ENCODE data around the gene EPB41L3.

The EPB41L3 gene

DNA sequence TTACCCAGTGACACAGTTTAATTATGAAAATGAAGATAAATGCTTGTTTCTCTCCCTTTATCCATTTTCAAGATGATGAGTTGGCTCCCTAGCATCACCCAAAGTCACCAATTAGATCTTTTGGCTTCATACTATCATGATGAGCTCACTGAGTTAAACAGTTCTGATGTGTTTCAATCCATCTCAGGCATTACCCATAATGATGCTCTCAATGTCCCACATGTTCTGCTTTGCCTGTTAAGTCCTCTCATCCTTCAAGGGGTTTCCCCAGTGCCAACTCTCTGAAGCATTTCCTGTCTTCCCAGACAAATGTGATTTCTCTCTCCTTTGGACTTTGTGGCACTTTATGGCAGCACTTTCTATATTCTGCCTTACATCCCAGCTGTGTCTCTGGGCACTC is 92.6 kb downstream of the EPB41L3 start:
- H3K36me3 ChIP-seq (ENCODE audit: control insufficient read depth in 1 of 2, insufficient read depth in 2 of 2, low read length in 2 of 2) = no peaks in the 10 kb centered on the region
- no peak overlapping the region for H3K27ac ChIP-seq (ENCODE audit: low read length)
- H3K9me3 ChIP-seq (ENCODE audit: control insufficient read depth in 1 of 2, low read length in 2 of 2) = no peaks in the 10 kb centered on the region
- H3K4me1 ChIP-seq (ENCODE audit: control insufficient read depth in 1 of 2, insufficient read depth in 2 of 2, low read length in 2 of 2) = peaks cover 0 to 9% of the 10 kb centered on the region in 2 donors
- H3K27me3 ChIP-seq (ENCODE audit: low read depth, low read length) = no peaks in the 10 kb centered on the region
- H3K4me3 ChIP-seq (ENCODE audit: low read depth in 1 of 2, low read length in 2 of 2) = no peak overlapping the region

DNA sequence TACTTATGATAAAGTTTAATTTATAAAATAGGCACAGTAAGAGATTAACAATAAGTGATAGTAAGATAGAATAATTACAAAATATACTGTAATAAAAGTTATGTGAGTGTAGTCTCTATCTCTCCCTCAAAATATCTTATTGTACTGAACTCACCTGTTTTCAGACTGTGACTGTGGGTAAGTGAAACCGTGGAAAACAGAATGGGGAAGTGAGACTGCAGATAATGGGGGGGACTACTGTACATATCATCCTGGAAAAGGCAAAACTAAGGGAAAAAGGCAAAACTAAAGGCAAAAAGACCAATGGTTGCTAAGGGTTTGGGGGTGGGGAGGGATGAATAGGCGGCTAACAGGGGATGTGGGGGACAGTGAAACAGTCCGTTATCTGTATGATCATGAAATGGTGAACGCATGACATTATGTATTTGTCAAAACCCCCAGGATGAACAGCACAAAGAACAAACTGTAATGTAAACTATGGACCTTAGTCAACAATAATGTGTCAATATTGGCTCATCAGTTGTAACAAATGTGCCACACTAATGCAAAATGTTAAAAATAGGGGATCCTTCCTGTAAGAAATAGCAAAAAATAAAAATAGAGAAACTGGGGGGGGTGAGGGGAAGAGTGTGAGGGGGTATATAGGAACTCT is 93.8 kb downstream of the EPB41L3 start:
- Histone ChIP-seq H3K4me3 (ENCODE audit: low read depth in 1 of 2, low read length in 2 of 2) (no peak overlapping the region), H3K36me3 (ENCODE audit: control insufficient read depth in 1 of 2, insufficient read depth in 2 of 2, low read length in 2 of 2) (no peaks in the 10 kb centered on the region), H3K4me1 (ENCODE audit: control insufficient read depth in 1 of 2, insufficient read depth in 2 of 2, low read length in 2 of 2) (peaks cover 0 to 9% of the 10 kb centered on the region in 2 donors), H3K27ac (ENCODE audit: low read length) (no peak overlapping the region), H3K27me3 (ENCODE audit: low read depth, low read length) (no peaks in the 10 kb centered on the region), H3K9me3 (ENCODE audit: control insufficient read depth in 1 of 2, low read length in 2 of 2) (no peaks in the 10 kb centered on the region)

- Histone ChIP-seq H3K27ac (ENCODE audit: low read length) (no peak overlapping the region), H3K27me3 (ENCODE audit: low read depth, low read length) (no peaks in the 10 kb centered on the region), H3K4me1 (ENCODE audit: control insufficient read depth in 1 of 2, insufficient read depth in 2 of 2, low read length in 2 of 2) (no peaks in the 10 kb centered on the region), H3K36me3 (ENCODE audit: control insufficient read depth in 1 of 2, insufficient read depth in 2 of 2, low read length in 2 of 2) (no peaks in the 10 kb centered on the region), H3K9me3 (ENCODE audit: control insufficient read depth in 1 of 2, low read length in 2 of 2) (no peaks in the 10 kb centered on the region), H3K4me3 (ENCODE audit: low read depth in 1 of 2, low read length in 2 of 2) (no peak overlapping the region)
These were observed 96.4 kb downstream of the EPB41L3 start for GRCh38 chr18:5447442-5447841.

GRCh38 chr18:5444847-5445246 is 99.0 kb downstream of the EPB41L3 start:
- no peaks in the 10 kb centered on the region for H3K27me3 ChIP-seq (ENCODE audit: low read depth, low read length)

GRCh38 chr18:5444269-5444668 is 99.5 kb downstream of the EPB41L3 start:
- Histone ChIP-seq H3K9me3 (ENCODE audit: control insufficient read depth in 1 of 2, low read length in 2 of 2) (no peaks in the 10 kb centered on the region), H3K4me1 (ENCODE audit: control insufficient read depth in 1 of 2, insufficient read depth in 2 of 2, low read length in 2 of 2) (no peaks in the 10 kb centered on the region), H3K27ac (ENCODE audit: low read length) (no peak overlapping the region), H3K36me3 (ENCODE audit: control insufficient read depth in 1 of 2, insufficient read depth in 2 of 2, low read length in 2 of 2) (no peaks in the 10 kb centered on the region), H3K4me3 (ENCODE audit: low read depth in 1 of 2, low read length in 2 of 2) (no peak overlapping the region), H3K27me3 (ENCODE audit: low read depth, low read length) (no peaks in the 10 kb centered on the region)

More at GRCh38 chr18:5444847-5445246, 99.0 kb downstream of the EPB41L3 start:
- H3K36me3 ChIP-seq (ENCODE audit: control insufficient read depth in 1 of 2, insufficient read depth in 2 of 2, low read length in 2 of 2) = no peaks in the 10 kb centered on the region
- H3K9me3 ChIP-seq (ENCODE audit: control insufficient read depth in 1 of 2, low read length in 2 of 2) = no peaks in the 10 kb centered on the region
- H3K4me1 ChIP-seq (ENCODE audit: control insufficient read depth in 1 of 2, insufficient read depth in 2 of 2, low read length in 2 of 2) = no peaks in the 10 kb centered on the region
- H3K4me3 ChIP-seq (ENCODE audit: low read depth in 1 of 2, low read length in 2 of 2) = no peak overlapping the region
- no peak overlapping the region for H3K27ac ChIP-seq (ENCODE audit: low read length)

DNA sequence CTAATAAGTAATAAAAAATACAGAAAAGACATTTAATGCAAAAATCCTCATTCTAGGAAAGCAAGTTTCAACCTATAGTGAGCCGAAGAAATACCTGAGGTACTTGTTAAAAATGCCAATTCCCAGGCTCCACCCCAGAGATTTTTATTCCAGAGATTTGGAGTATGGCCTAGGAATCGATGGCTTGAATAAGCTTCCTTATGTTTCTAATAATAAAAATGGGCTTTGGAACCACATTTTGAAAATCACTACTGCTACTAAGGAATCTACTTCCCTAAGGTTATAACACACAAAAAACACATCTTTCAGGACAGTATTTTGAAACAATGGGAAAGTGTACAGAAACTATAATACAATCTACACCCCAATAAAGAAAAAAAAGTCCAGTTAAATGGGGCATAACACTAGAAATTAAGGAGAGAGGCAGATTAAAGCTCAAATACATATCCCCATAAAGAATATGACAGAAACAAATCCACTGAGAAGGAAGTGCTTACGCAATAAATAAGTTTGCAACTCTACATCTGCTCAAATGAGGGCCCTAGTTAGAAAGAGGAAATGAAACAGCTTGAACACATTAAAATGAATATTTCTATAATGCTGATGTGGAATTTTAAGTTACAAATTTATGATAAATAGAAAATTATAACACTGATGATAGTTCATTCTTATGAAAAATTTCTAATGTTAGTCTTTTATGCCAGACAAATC is 103.7 kb downstream of the EPB41L3 start:
- no peaks in the 10 kb centered on the region for H3K27me3 ChIP-seq (ENCODE audit: low read depth, low read length)
- no peaks in the 10 kb centered on the region for H3K9me3 ChIP-seq (ENCODE audit: control insufficient read depth in 1 of 2, low read length in 2 of 2)
- no peak overlapping the region for H3K27ac ChIP-seq (ENCODE audit: low read length)
- H3K4me1 ChIP-seq (ENCODE audit: control insufficient read depth in 1 of 2, insufficient read depth in 2 of 2, low read length in 2 of 2) = no peaks in the 10 kb centered on the region
- no peaks in the 10 kb centered on the region for H3K36me3 ChIP-seq (ENCODE audit: control insufficient read depth in 1 of 2, insufficient read depth in 2 of 2, low read length in 2 of 2)
- H3K4me3 ChIP-seq (ENCODE audit: low read depth in 1 of 2, low read length in 2 of 2) = no peak overlapping the region

- Histone ChIP-seq H3K27me3 (ENCODE audit: low read depth, low read length) (no peaks in the 10 kb centered on the region), H3K4me1 (ENCODE audit: control insufficient read depth in 1 of 2, insufficient read depth in 2 of 2, low read length in 2 of 2) (no peaks in the 10 kb centered on the region), H3K27ac (ENCODE audit: low read length) (no peak overlapping the region), H3K36me3 (ENCODE audit: control insufficient read depth in 1 of 2, insufficient read depth in 2 of 2, low read length in 2 of 2) (no peaks in the 10 kb centered on the region), H3K9me3 (ENCODE audit: control insufficient read depth in 1 of 2, low read length in 2 of 2) (no peaks in the 10 kb centered on the region), H3K4me3 (ENCODE audit: low read depth in 1 of 2, low read length in 2 of 2) (no peak overlapping the region)
These were observed 109.4 kb downstream of the EPB41L3 start for GRCh38 chr18:5434425-5434824.

DNA sequence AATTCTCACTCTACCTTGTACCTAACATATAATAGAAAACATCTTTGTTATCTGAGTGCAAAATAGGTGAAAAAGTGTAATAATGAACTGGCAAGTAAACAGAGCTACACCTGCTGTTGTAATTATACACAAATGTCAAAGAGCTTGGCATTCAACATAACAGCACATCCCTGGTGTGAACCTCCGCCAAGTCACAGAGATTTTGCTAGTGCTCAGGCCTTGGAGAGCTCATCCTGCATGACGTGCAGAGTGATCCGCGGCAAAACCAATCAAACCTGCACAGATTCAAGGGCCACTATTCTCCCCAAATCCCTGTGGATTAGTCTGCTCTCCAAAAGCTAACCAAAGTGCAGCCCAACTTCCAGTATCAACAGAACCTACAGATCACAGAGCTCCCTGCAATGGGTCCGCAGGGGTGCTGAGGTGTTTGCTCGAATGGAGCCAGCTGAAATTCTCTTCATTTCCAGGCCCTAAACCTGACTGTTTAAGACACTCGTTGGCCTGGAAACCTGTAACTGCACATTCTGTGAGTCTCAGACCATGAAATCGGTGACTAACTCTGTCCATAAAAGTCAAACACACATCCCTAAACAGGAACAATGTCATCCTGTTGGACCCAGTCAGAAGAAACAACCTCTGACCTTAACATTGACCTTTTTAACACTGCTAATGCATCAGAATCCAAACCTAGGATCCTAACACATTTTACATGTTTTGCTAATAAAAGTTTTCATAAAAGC is 111.8 kb downstream of the EPB41L3 start:
- Histone ChIP-seq H3K27ac (ENCODE audit: low read length) (no peak overlapping the region), H3K4me1 (ENCODE audit: control insufficient read depth in 1 of 2, insufficient read depth in 2 of 2, low read length in 2 of 2) (no peaks in the 10 kb centered on the region), H3K4me3 (ENCODE audit: low read depth in 1 of 2, low read length in 2 of 2) (no peak overlapping the region), H3K36me3 (ENCODE audit: control insufficient read depth in 1 of 2, insufficient read depth in 2 of 2, low read length in 2 of 2) (no peaks in the 10 kb centered on the region), H3K9me3 (ENCODE audit: control insufficient read depth in 1 of 2, low read length in 2 of 2) (no peaks in the 10 kb centered on the region), H3K27me3 (ENCODE audit: low read depth, low read length) (no peaks in the 10 kb centered on the region)

- no peaks in the 10 kb centered on the region for H3K36me3 ChIP-seq (ENCODE audit: control insufficient read depth in 1 of 2, insufficient read depth in 2 of 2, low read length in 2 of 2)
- H3K4me1 ChIP-seq (ENCODE audit: control insufficient read depth in 1 of 2, insufficient read depth in 2 of 2, low read length in 2 of 2) = no peaks in the 10 kb centered on the region
- H3K27ac ChIP-seq (ENCODE audit: low read length) = no peak overlapping the region
- H3K27me3 ChIP-seq (ENCODE audit: low read depth, low read length) = no peaks in the 10 kb centered on the region
- H3K4me3 ChIP-seq (ENCODE audit: low read depth in 1 of 2, low read length in 2 of 2) = no peak overlapping the region
- H3K9me3 ChIP-seq (ENCODE audit: control insufficient read depth in 1 of 2, low read length in 2 of 2) = no peaks in the 10 kb centered on the region
These were observed 113.7 kb downstream of the EPB41L3 start for GRCh38 chr18:5430131-5430530.

DNA sequence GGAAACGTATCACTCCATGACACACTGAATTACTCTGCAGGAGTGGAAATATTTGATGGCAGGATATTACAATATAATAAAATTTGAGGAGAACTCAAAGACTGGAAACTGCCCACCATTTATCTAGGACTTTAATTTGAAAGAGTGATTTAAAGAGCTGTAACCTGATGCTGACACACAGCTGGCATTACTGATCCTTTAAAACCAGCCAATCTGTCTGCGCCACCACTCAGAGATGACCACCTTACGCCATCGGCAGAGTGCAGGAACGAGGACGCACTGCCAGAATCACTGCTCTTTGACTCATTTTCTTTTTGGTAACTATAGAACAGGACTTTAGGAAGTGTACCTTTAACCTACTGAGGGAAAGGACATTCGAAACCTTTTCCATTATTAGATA is 114.1 kb downstream of the EPB41L3 start:
- no peak overlapping the region for H3K4me3 ChIP-seq (ENCODE audit: low read depth in 1 of 2, low read length in 2 of 2)
- H3K36me3 ChIP-seq (ENCODE audit: control insufficient read depth in 1 of 2, insufficient read depth in 2 of 2, low read length in 2 of 2) = no peaks in the 10 kb centered on the region
- H3K27ac ChIP-seq (ENCODE audit: low read length) = no peak overlapping the region
- no peaks in the 10 kb centered on the region for H3K4me1 ChIP-seq (ENCODE audit: control insufficient read depth in 1 of 2, insufficient read depth in 2 of 2, low read length in 2 of 2)
- H3K27me3 ChIP-seq (ENCODE audit: low read depth, low read length) = no peaks in the 10 kb centered on the region
- H3K9me3 ChIP-seq (ENCODE audit: control insufficient read depth in 1 of 2, low read length in 2 of 2) = no peaks in the 10 kb centered on the region

GRCh38 chr18:5425721-5426120 is 118.1 kb downstream of the EPB41L3 start:
- H3K27me3 ChIP-seq (ENCODE audit: low read depth, low read length) = no peaks in the 10 kb centered on the region
- H3K27ac ChIP-seq (ENCODE audit: low read length) = no peak overlapping the region
- peaks cover 3 to 9% of the 10 kb centered on the region in 2 donors for H3K36me3 ChIP-seq (ENCODE audit: control insufficient read depth in 1 of 2, insufficient read depth in 2 of 2, low read length in 2 of 2)
- no peaks in the 10 kb centered on the region for H3K9me3 ChIP-seq (ENCODE audit: control insufficient read depth in 1 of 2, low read length in 2 of 2)
- H3K4me3 ChIP-seq (ENCODE audit: low read depth in 1 of 2, low read length in 2 of 2) = no peak overlapping the region
- no peaks in the 10 kb centered on the region for H3K4me1 ChIP-seq (ENCODE audit: control insufficient read depth in 1 of 2, insufficient read depth in 2 of 2, low read length in 2 of 2)
